HepG2 (cell line): ENCODE measurements around the gene SRBD1.

ENCODE experiments used
- EZH2 ChIP-seq: conservative IDR thresholded peaks from 2 replicates; pipeline ENCODE4 v1.6.1; 2012; ENCODE audit warnings: mild to moderate bottlenecking, low read depth, low read length, moderate library complexity
- MED1 ChIP-seq: sonication (generic); formaldehyde crosslinking; IDR thresholded peaks from 2 replicates; pipeline ENCODE4 v1.4.0; 2020; ENCODE audit warnings: missing genetic modification reagents
- NFIB ChIP-seq: sonication (generic); formaldehyde crosslinking; IDR thresholded peaks from 2 replicates; pipeline ENCODE4 v1.9.0; 2021; ENCODE audit warnings: missing genetic modification reagents, mild to moderate bottlenecking, borderline replicate concordance
- SETDB1 ChIP-seq: sonication (generic); formaldehyde crosslinking; IDR thresholded peaks from 2 replicates; pipeline ENCODE4 v1.5.1; 2020; ENCODE audit warnings: missing genetic modification reagents, mild to moderate bottlenecking, borderline replicate concordance
- ZNF121 ChIP-seq: sonication (generic); formaldehyde crosslinking; IDR thresholded peaks from 2 replicates; pipeline ENCODE4 v1.5.0; 2020; ENCODE audit warnings: mild to moderate bottlenecking, missing genetic modification reagents
- ZNF282 ChIP-seq: fragments of 450-650 bp; IDR thresholded peaks from 2 replicates; pipeline ENCODE4 v1.6.1; 2018; ENCODE audit not compliant: partially characterized antibody
- TF ChIP-seq, protein P1 (sequence below): sonication (generic); formaldehyde crosslinking; IDR thresholded peaks from 2 replicates; pipeline ENCODE4 v1.9.0; 2021; ENCODE audit warnings: missing genetic modification reagents, borderline replicate concordance
- TF ChIP-seq, protein P2 (sequence below), 2 experiments: sonication (generic) in 1 of 2; formaldehyde crosslinking in 1 of 2; IDR thresholded peaks; 2 replicates each; pipeline versions ENCODE4 v1.4.0 to v1.6.1; 2018 to 2020; ENCODE audit warnings: missing genetic modification reagents in 2 of 2, borderline replicate concordance in 1 of 2, low read depth in 1 of 2, mild to moderate bottlenecking in 1 of 2, missing biosample characterization in 1 of 2

DNA sequence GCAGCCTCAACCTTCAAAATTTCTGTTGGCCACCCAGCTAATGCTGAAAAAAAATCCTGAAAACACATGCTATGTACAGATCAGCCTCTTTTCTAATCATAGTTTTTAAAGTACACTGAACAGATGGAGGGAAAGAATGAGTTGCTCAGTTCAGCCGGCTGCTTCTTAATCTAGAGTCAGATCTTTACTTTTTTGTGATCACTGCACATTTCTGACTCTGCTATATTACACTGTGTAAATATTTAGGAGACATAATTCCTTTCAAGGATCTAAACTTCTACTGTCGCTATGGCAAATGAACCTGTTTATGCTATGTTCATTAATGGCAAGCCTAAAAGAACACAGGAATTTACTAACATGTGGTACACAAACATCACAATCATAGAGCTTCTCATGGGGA lies 114.2 kb downstream of the SRBD1 start:
- TF ChIP-seq, protein P1, sequence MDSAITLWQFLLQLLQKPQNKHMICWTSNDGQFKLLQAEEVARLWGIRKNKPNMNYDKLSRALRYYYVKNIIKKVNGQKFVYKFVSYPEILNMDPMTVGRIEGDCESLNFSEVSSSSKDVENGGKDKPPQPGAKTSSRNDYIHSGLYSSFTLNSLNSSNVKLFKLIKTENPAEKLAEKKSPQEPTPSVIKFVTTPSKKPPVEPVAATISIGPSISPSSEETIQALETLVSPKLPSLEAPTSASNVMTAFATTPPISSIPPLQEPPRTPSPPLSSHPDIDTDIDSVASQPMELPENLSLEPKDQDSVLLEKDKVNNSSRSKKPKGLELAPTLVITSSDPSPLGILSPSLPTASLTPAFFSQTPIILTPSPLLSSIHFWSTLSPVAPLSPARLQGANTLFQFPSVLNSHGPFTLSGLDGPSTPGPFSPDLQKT (CRISPR knock-in tag): no peak
- TF ChIP-seq SETDB1 (CRISPR knock-in tag) (no peak), ZNF282 (no peak), NFIB (CRISPR knock-in tag) (no peak), EZH2 (no peak), MED1 (no peak), ZNF121 (CRISPR knock-in tag) (no peak)
- TF ChIP-seq, protein P2, sequence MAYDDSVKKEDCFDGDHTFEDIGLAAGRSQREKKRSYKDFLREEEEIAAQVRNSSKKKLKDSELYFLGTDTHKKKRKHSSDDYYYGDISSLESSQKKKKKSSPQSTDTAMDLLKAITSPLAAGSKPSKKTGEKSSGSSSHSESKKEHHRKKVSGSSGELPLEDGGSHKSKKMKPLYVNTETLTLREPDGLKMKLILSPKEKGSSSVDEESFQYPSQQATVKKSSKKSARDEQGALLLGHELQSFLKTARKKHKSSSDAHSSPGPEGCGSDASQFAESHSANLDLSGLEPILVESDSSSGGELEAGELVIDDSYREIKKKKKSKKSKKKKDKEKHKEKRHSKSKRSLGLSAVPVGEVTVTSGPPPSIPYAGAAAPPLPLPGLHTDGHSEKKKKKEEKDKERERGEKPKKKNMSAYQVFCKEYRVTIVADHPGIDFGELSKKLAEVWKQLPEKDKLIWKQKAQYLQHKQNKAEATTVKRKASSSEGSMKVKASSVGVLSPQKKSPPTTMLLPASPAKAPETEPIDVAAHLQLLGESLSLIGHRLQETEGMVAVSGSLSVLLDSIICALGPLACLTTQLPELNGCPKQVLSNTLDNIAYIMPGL (CRISPR knock-in tag; IDR thresholded peaks at IDR 0.05; ENCODE audit: borderline replicate concordance in 1 of 2, low read depth in 1 of 2): no peak
